CD4-positive, alpha-beta T cell (primary cell): ENCODE measurements around the gene NAA11. TPM values are rescaled to one million over a fixed set of nuclear protein-coding genes. Genes with fewer than 3 reads are reported as not detected.

Experiments
- ATAC-seq: fragments of 200-7000 bp; cut with Tn5 transposase; one replicate; pipeline ENCODE4 v1.10.0; 2022; ENCODE audit warnings: mild to moderate bottlenecking; ENCODE audit not compliant: poor library complexity
- CTCF ChIA-PET: fragments of 350-600 bp; sonication (Branson Sonifier 250); formaldehyde crosslinking; loops from one replicate; lab custom pipeline; 2021; ENCODE audit warnings: antibody characterized with exemption, inconsistent platforms; lab: Charles Lee
- POLR2A ChIA-PET: fragments of 350-600 bp; sonication (Branson Sonifier 250); formaldehyde crosslinking; loops from one replicate; lab custom pipeline; 2021; ENCODE audit warnings: antibody characterized with exemption, inconsistent platforms; lab: Charles Lee
- DNase-seq, 14 experiments: peaks; one replicate each; pipeline ENCODE4 v3.0.0-alpha.2; 2013 to 2020; ENCODE audit warnings: mixed read lengths in 2 of 14
- H3K27ac ChIP-seq, 2 donors: one replicate each; pipeline versions ENCODE4 v1.5.1 to v1.7.0; 2013; ENCODE audit warnings: low read length in 2 of 2, low read depth in 1 of 2, mild to moderate bottlenecking in 1 of 2
- H3K27me3 ChIP-seq, 2 experiments: 1 replicate in 1 of 2; 2 replicates in 1 of 2; pipeline versions ENCODE4 v1.6.1 to v1.7.0; 2013; ENCODE audit warnings: low read length in 2 of 2, control low read depth in 1 of 2, mild to moderate bottlenecking in 1 of 2, moderate library complexity in 1 of 2; ENCODE audit not compliant: insufficient read depth in 2 of 2, control insufficient read depth in 1 of 2
- H3K36me3 ChIP-seq: one replicate; pipeline ENCODE4 v1.6.1; 2013; ENCODE audit warnings: low read length, control low read depth; ENCODE audit not compliant: insufficient read depth
- H3K4me1 ChIP-seq: one replicate; pipeline ENCODE4 v1.6.1; 2013; ENCODE audit warnings: low read length, control low read depth; ENCODE audit not compliant: insufficient read depth
- H3K4me3 ChIP-seq: one replicate; pipeline ENCODE4 v1.5.1; 2013; ENCODE audit warnings: mild to moderate bottlenecking, low read length, moderate library complexity
- H3K9me3 ChIP-seq, 2 experiments: 1 replicate in 1 of 2; 2 replicates in 1 of 2; pipeline versions ENCODE4 v1.6.1 to v1.7.0; 2013; ENCODE audit warnings: low read length in 2 of 2, mild to moderate bottlenecking in 2 of 2, control low read depth in 1 of 2, moderate library complexity in 1 of 2; ENCODE audit not compliant: control insufficient read depth in 1 of 2, insufficient read depth in 1 of 2
- H3K27ac Mint-ChIP-seq: one replicate; pipeline ENCODE4 v1.8.0; 2020; ENCODE audit warnings: mixed read lengths
- H3K27me3 Mint-ChIP-seq: one replicate; pipeline ENCODE4 v1.8.0; 2021; ENCODE audit warnings: mixed read lengths
- H3K36me3 Mint-ChIP-seq: one replicate; pipeline ENCODE4 v1.8.0; 2021; ENCODE audit warnings: low read depth, mixed read lengths
- H3K4me1 Mint-ChIP-seq: one replicate; pipeline ENCODE4 v1.8.0; 2021; ENCODE audit warnings: low read depth, mixed read lengths
- H3K4me3 Mint-ChIP-seq: one replicate; pipeline ENCODE4 v1.8.0; 2020; ENCODE audit warnings: mild to moderate bottlenecking, mixed read lengths
- H3K9me3 Mint-ChIP-seq: one replicate; pipeline ENCODE4 v1.8.0; 2020; ENCODE audit warnings: mixed read lengths
- intact Hi-C, 2 experiments: fragments of 100-400 bp; cut with DNase I in 1 of 2; cut with micrococcal nuclease in 1 of 2; formaldehyde crosslinking; loops; one replicate each; pipeline versions ENCODE4 v1.15.1 to v1.9.0; 2023 to 2025; cut with DNase I, micrococcal nuclease
- total RNA-seq, 174 experiments: library from RNA in 2 of 174; stranded (reverse) in 2 of 174; gene quantifications; one replicate each; pipeline ENCODE4 v1.2.3 and lab custom pipeline; 2021 to 2026
- TF ChIP-seq, protein P1 (sequence below): fragments of 200-600 bp; IDR thresholded peaks from one replicate; pipeline ENCODE4 v1.8.0; 2022; ENCODE audit warnings: antibody characterized with exemption, mild to moderate bottlenecking

Gene NAA11
- total RNA-seq, 2 experiments from 2014 or later: not detected

GRCh38 chr4:79353075-79353474, 27.2 kb upstream of the NAA11 start:
- intact Hi-C loops: no loop called here
- Histone ChIP-seq H3K36me3 (no peaks in the 10 kb centered on the region), H3K4me1 (no peaks in the 10 kb centered on the region), H3K9me3 (peaks cover 0 to 12% of the 10 kb centered on the region in 2 experiments), H3K27ac (no peak overlapping the region), H3K27me3 (no peaks in the 10 kb centered on the region), H3K4me3 (no peak overlapping the region)
- H3K4me1 Mint-ChIP-seq: no peaks in the 10 kb centered on the region
- CTCF ChIA-PET: no interaction called here
- POLR2A ChIA-PET: no interaction called here
- ATAC-seq: no peak
- TF ChIP-seq, protein P1, sequence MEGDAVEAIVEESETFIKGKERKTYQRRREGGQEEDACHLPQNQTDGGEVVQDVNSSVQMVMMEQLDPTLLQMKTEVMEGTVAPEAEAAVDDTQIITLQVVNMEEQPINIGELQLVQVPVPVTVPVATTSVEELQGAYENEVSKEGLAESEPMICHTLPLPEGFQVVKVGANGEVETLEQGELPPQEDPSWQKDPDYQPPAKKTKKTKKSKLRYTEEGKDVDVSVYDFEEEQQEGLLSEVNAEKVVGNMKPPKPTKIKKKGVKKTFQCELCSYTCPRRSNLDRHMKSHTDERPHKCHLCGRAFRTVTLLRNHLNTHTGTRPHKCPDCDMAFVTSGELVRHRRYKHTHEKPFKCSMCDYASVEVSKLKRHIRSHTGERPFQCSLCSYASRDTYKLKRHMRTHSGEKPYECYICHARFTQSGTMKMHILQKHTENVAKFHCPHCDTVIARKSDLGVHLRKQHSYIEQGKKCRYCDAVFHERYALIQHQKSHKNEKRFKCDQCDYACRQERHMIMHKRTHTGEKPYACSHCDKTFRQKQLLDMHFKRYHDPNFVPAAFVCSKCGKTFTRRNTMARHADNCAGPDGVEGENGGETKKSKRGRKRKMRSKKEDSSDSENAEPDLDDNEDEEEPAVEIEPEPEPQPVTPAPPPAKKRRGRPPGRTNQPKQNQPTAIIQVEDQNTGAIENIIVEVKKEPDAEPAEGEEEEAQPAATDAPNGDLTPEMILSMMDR: no peak
- no peak overlapping the region for H3K4me3 Mint-ChIP-seq
- peaks cover 9% of the 10 kb centered on the region for H3K9me3 Mint-ChIP-seq
- no peaks in the 10 kb centered on the region for H3K36me3 Mint-ChIP-seq
- DNase-seq: no peak
- H3K27ac Mint-ChIP-seq: no peak overlapping the region
- H3K27me3 Mint-ChIP-seq: no peaks in the 10 kb centered on the region

GRCh38 chr4:79348405-79348804, 22.5 kb upstream of the NAA11 start:
- H3K27me3 ChIP-seq: no peaks in the 10 kb centered on the region

DNA sequence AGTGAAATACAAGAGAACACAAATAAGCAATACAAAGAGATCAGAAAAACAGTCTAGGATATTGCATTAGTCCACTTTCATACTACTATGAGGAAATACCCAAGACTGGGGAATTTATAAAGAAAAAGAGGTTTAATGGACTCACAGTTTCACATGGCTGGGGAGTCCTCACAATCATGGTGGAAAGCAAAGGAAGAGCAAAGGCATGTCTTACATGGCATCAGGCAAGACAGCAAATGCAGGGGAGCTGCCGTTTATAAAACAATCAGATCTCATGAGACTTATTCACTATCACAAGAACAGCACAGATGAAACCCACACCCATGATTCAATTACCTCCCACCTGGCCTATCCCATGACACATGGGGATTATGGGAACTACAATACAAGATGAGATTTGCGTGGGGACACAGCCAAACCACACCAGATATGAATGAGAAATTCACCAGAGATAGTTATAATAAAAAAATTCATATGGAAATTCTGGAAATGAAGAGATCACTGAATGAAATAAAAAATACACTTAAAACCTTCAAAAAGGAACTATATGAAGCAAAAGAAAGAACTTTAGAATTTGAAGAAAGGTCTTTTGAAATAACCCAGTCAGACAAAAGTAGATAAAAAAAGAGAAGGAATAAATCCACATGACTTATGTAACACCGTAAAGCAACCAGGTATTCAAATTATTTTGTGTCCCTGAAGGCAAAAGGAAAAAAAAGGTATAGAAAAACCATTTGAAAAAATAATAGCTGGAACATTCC, 16.2 kb upstream of the NAA11 start:
- no peak overlapping the region for H3K4me3 ChIP-seq
- ChIA-PET POLR2A (no interaction called here), CTCF (no interaction called here)
- H3K27me3 ChIP-seq: no peaks in the 10 kb centered on the region
- TF ChIP-seq, protein P1: no peak
- Mint-ChIP-seq H3K36me3 (no peaks in the 10 kb centered on the region), H3K27me3 (peaks cover 4% of the 10 kb centered on the region), H3K9me3 (peaks cover 28% of the 10 kb centered on the region), H3K4me1 (no peaks in the 10 kb centered on the region), H3K27ac (no peak overlapping the region), H3K4me3 (no peak overlapping the region)
- ATAC-seq (no peak), DNase-seq (no peak)
- no peaks in the 10 kb centered on the region for H3K36me3 ChIP-seq
- H3K27ac ChIP-seq: no peak overlapping the region
- intact Hi-C loops: no loop called here
- no peaks in the 10 kb centered on the region for H3K4me1 ChIP-seq
- H3K9me3 ChIP-seq: peaks cover 0 to 16% of the 10 kb centered on the region in 2 experiments

More at GRCh38 chr4:79348405-79348804, 22.5 kb upstream of the NAA11 start:
- no peak overlapping the region for H3K27ac Mint-ChIP-seq
- no peak overlapping the region for H3K4me3 Mint-ChIP-seq
- TF ChIP-seq, protein P1: no peak
- no peak overlapping the region for H3K4me3 ChIP-seq
- H3K36me3 ChIP-seq: no peaks in the 10 kb centered on the region
- peaks cover 26% of the 10 kb centered on the region for H3K9me3 Mint-ChIP-seq
- no peaks in the 10 kb centered on the region for H3K4me1 Mint-ChIP-seq
- no peak for ATAC-seq
- H3K36me3 Mint-ChIP-seq: no peaks in the 10 kb centered on the region
- peaks cover 0 to 11% of the 10 kb centered on the region in 2 experiments for H3K9me3 ChIP-seq
- ChIA-PET POLR2A (no interaction called here), CTCF (no interaction called here)
- H3K27me3 Mint-ChIP-seq: peaks cover 4% of the 10 kb centered on the region
- intact Hi-C loops: no loop called here
- no peak for DNase-seq
- H3K4me1 ChIP-seq: no peaks in the 10 kb centered on the region
- H3K27ac ChIP-seq: no peak overlapping the region
